Measurements from ENCODE around the gene EFL1.

- TF ChIP-seq YY1 (IDR thresholded peaks at IDR 0.05; ENCODE audit: insufficient read depth, insufficient read length) (no peak), SUZ12 (IDR thresholded peaks at IDR 0.05; ENCODE audit: extremely low read depth, insufficient read depth, insufficient read length) (no peak)
These were observed 38.9 kb upstream of the EFL1 start for GRCh38 chr15:82301296-82302016.

All from NT2/D1 (cell line).